Panc1 (cell line): ENCODE results near the gene DPYSL3. TPM values are rescaled to one million over a fixed set of nuclear protein-coding genes. Genes with fewer than 3 reads are reported as not detected.
A peak's percentile ranks its signal among the peaks of the same experiment; 100 is the strongest.

ENCODE experiments used
- ATAC-seq: fragments of 200-7000 bp; cut with Tn5 transposase; 2 replicates; pipeline ENCODE4 v1.9.1; 2020; ENCODE audit warnings: mild to moderate bottlenecking, moderate library complexity
- BruUV-seq: library from RNA; stranded (reverse); fragments of 400-500 nt; replicated peaks from 2 replicates; lab custom pipeline; 2021; lab: Mats Ljungman, UMichigan
- CTCF ChIA-PET: fragments of 300-600 bp; sonication (Branson Sonifier 250); formaldehyde crosslinking; loops from one replicate; lab custom pipeline; 2022; ENCODE audit warnings: antibody characterized with exemption; lab: Charles Lee
- POLR2A ChIA-PET: fragments of 300-600 bp; sonication (Branson Sonifier 250); formaldehyde crosslinking; loops from one replicate; lab custom pipeline; 2022; ENCODE audit warnings: antibody characterized with exemption; lab: Charles Lee
- DNase-seq: peaks from one replicate; pipeline ENCODE4 v3.0.0-alpha.2; 2010; ENCODE audit warnings: low read depth, low spot score
- H3K27ac ChIP-seq: 2 replicates; pipeline ENCODE4 v1.5.1; 2011; ENCODE audit warnings: mild to moderate bottlenecking, low read length, inconsistent platforms
- H3K27me3 ChIP-seq: fragments of 200-500 bp; sonication (Bioruptor generic); 2 replicates; pipeline ENCODE4 v1.6.0; 2014; ENCODE audit warnings: low read length, inconsistent platforms; ENCODE audit not compliant: control insufficient read depth, insufficient read depth
- H3K36me3 ChIP-seq: fragments of 200-500 bp; sonication (Bioruptor generic); 2 replicates; pipeline ENCODE4 v1.5.1; 2014; ENCODE audit warnings: inconsistent platforms, mild to moderate bottlenecking, low read length, moderate library complexity; ENCODE audit not compliant: control insufficient read depth, insufficient read depth
- H3K4me1 ChIP-seq: 2 replicates; pipeline ENCODE4 v1.5.1; 2011; ENCODE audit warnings: inconsistent platforms, mild to moderate bottlenecking, low read length, moderate library complexity; ENCODE audit not compliant: control insufficient read depth, insufficient read depth
- H3K4me3 ChIP-seq, 2 experiments: 2 replicates each; pipeline ENCODE4 v1.5.1; 2011 to 2012; ENCODE audit warnings: low read depth in 2 of 2, low read length in 2 of 2, mild to moderate bottlenecking in 2 of 2, inconsistent platforms in 1 of 2, moderate library complexity in 1 of 2
- H3K9me3 ChIP-seq: fragments of 200-500 bp; sonication (Bioruptor generic); 2 replicates; pipeline ENCODE4 v1.5.1; 2014; ENCODE audit warnings: low read depth, mild to moderate bottlenecking, inconsistent platforms, low read length, moderate library complexity; ENCODE audit not compliant: control insufficient read depth, insufficient read depth
- POLR2AphosphoS5 ChIP-seq: IDR thresholded peaks from 2 replicates; pipeline ENCODE4 v1.6.1; 2012; ENCODE audit warnings: mild to moderate bottlenecking, low read depth, low read length, moderate library complexity
- SIN3A ChIP-seq: IDR thresholded peaks from 2 replicates; pipeline ENCODE4 v1.6.1; 2012; ENCODE audit warnings: low read depth, mild to moderate bottlenecking, low read length, moderate library complexity, borderline replicate concordance; ENCODE audit not compliant: insufficient read depth
- TCF7L2 ChIP-seq: IDR thresholded peaks from 2 replicates; pipeline ENCODE4 v1.6.1; 2011; ENCODE audit warnings: mild to moderate bottlenecking, low read depth, low read length, inconsistent platforms
- in situ Hi-C: cut with HindIII; loops from 2 replicates; pipeline ENCODE4 v1.10.0; 2016; ENCODE audit warnings: low sequenced_read_pairs, low pct_unique_long_range_greater_than_20kb
- intact Hi-C: fragments of 100-400 bp; cut with micrococcal nuclease; formaldehyde crosslinking; loops from one replicate; pipeline ENCODE4 v1.10.0; 2022; ENCODE audit not compliant: unreplicated experiment
- total RNA-seq: library from RNA; stranded (reverse); gene quantifications from one replicate; pipeline ENCODE4 v1.2.1, GENCODE V29; 2021; ENCODE audit not compliant: unreplicated experiment
- TF ChIP-seq, protein P1 (sequence below): fragments of 450-650 bp; IDR thresholded peaks from 2 replicates; pipeline ENCODE4 v1.5.1; 2017; ENCODE audit warnings: mild to moderate bottlenecking
- TF ChIP-seq, protein P2 (sequence below), 2 experiments: IDR thresholded peaks; 2 replicates each; pipeline ENCODE4 v1.6.1; 2011 to 2012; ENCODE audit warnings: low read depth in 2 of 2, control low read depth in 1 of 2, low read length in 1 of 2, mild to moderate bottlenecking in 1 of 2, moderate library complexity in 1 of 2; ENCODE audit not compliant: insufficient read depth in 1 of 2

The DPYSL3 gene
- total RNA-seq, 1 experiment from 2014 or later: 1.1 TPM

DNA sequence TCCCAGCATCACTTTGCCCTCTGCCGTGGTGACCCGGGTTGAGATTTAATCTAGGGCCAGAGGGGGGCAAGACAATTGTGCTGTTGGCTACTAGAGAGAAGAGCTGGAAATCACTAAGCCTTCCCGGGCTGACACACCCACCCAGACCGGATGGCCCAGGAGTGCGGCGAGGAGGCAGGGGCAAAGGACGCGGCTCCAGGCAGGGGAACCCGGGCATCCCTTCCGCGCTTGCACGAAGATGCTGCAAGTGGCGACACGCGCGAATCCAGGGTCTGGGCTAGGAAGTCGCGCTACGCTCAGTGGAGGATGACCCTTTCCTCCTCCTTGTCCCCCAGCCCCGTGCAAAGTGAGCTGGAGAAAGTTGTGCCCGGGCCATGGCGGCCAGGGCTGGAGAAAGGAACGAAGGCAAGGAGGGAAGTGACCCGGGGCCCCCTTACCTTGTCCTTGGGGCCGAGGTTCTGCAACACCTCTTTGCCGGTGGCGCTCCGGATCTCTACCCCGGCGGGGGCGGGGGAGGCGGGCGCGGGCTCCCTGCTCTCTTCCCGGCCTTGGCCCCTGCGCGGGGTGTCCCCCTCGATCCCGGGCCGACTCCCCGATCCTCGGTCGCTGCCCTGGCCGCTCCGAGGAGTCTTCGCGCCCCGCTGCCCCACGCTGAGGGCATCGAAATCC is 693 bp downstream of the DPYSL3 start:
- in situ Hi-C loops (no loop called here), intact Hi-C loops (no loop called here)
- ATAC-seq (peak; percentile 31; the same call in 1 of the 2 replicates), DNase-seq (no peak)
- Histone ChIP-seq H3K36me3 (no peaks in the 10 kb centered on the region), H3K27me3 (peaks cover 16% of the 10 kb centered on the region), H3K4me3 (peak overlapping the region; percentile 32 to 41), H3K4me1 (no peaks in the 10 kb centered on the region), H3K9me3 (no peaks in the 10 kb centered on the region), H3K27ac (no peak overlapping the region)
- TF ChIP-seq, protein P1, sequence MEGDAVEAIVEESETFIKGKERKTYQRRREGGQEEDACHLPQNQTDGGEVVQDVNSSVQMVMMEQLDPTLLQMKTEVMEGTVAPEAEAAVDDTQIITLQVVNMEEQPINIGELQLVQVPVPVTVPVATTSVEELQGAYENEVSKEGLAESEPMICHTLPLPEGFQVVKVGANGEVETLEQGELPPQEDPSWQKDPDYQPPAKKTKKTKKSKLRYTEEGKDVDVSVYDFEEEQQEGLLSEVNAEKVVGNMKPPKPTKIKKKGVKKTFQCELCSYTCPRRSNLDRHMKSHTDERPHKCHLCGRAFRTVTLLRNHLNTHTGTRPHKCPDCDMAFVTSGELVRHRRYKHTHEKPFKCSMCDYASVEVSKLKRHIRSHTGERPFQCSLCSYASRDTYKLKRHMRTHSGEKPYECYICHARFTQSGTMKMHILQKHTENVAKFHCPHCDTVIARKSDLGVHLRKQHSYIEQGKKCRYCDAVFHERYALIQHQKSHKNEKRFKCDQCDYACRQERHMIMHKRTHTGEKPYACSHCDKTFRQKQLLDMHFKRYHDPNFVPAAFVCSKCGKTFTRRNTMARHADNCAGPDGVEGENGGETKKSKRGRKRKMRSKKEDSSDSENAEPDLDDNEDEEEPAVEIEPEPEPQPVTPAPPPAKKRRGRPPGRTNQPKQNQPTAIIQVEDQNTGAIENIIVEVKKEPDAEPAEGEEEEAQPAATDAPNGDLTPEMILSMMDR: no peak
- TF ChIP-seq SIN3A: no peak
- no peak for TF ChIP-seq POLR2AphosphoS5
- TF ChIP-seq TCF7L2: no peak
- TF ChIP-seq, protein P2, sequence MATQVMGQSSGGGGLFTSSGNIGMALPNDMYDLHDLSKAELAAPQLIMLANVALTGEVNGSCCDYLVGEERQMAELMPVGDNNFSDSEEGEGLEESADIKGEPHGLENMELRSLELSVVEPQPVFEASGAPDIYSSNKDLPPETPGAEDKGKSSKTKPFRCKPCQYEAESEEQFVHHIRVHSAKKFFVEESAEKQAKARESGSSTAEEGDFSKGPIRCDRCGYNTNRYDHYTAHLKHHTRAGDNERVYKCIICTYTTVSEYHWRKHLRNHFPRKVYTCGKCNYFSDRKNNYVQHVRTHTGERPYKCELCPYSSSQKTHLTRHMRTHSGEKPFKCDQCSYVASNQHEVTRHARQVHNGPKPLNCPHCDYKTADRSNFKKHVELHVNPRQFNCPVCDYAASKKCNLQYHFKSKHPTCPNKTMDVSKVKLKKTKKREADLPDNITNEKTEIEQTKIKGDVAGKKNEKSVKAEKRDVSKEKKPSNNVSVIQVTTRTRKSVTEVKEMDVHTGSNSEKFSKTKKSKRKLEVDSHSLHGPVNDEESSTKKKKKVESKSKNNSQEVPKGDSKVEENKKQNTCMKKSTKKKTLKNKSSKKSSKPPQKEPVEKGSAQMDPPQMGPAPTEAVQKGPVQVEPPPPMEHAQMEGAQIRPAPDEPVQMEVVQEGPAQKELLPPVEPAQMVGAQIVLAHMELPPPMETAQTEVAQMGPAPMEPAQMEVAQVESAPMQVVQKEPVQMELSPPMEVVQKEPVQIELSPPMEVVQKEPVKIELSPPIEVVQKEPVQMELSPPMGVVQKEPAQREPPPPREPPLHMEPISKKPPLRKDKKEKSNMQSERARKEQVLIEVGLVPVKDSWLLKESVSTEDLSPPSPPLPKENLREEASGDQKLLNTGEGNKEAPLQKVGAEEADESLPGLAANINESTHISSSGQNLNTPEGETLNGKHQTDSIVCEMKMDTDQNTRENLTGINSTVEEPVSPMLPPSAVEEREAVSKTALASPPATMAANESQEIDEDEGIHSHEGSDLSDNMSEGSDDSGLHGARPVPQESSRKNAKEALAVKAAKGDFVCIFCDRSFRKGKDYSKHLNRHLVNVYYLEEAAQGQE (IDR thresholded peaks at IDR 0.05; ENCODE audit: insufficient read depth in 1 of 2, low read depth in 2 of 2, low read length in 1 of 2): no peak
- ChIA-PET POLR2A (no interaction called here), CTCF (no interaction called here)
- BruUV-seq: no TSS peak

DNA sequence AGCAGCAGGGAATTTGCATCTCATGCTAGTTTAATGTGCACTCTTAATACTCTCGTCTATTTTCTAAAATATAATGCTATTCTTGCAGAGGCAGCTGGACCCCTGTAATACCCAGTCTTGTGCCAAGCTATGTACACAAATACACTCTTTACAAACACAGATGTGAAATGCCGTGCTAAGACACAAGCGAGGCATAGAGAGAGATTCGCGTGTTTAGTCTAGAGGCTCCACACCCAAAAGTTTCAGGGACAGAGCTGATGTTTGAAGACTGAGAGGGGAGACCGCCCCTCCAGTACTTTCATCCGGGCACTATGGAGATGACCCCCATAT is 1.2 kb downstream of the DPYSL3 start:
- TF ChIP-seq SIN3A (no peak), POLR2AphosphoS5 (no peak), TCF7L2 (no peak)
- TF ChIP-seq, protein P1: no peak
- TF ChIP-seq, protein P2 (IDR thresholded peaks at IDR 0.05; ENCODE audit: insufficient read depth in 1 of 2, low read depth in 2 of 2, low read length in 1 of 2): no peak
- in situ Hi-C loops (no loop called here), intact Hi-C loops (no loop called here)
- H3K27me3 ChIP-seq: peaks cover 16% of the 10 kb centered on the region
- H3K4me3 ChIP-seq: peak overlapping the region in 1 of 2 experiments; percentile 41; a peak in 1 of 4 replicates
- H3K4me1 ChIP-seq: no peaks in the 10 kb centered on the region
- DNase-seq (no peak), ATAC-seq (no peak)
- H3K9me3 ChIP-seq: no peaks in the 10 kb centered on the region
- ChIA-PET CTCF (no interaction called here), POLR2A (no interaction called here)
- BruUV-seq: no TSS peak
- no peaks in the 10 kb centered on the region for H3K36me3 ChIP-seq
- H3K27ac ChIP-seq: no peak overlapping the region
